Measurements from ENCODE around the gene GAST. TPM values are rescaled to one million over a fixed set of nuclear protein-coding genes. Genes with fewer than 3 reads are reported as not detected.

The GAST gene
- total and polyA plus RNA-seq, 8 donors = not detected

- ATAC-seq (no peak), DNase-seq (no peak)
- Histone ChIP-seq H3K27me3 (peaks cover 0 to 4% of the 10 kb centered on the region in 2 donors), H3K27ac (no peak overlapping the region), H3K9me3 (no peaks in the 10 kb centered on the region), H3K36me3 (no peaks in the 10 kb centered on the region), H3K4me3 (no peak overlapping the region), H3K4me1 (no peaks in the 10 kb centered on the region)
- no peak for TF ChIP-seq CTCF (IDR thresholded peaks at IDR 0.05)
- intact Hi-C loops (cut with DNase I) = no loop called here
Measured at GRCh38 chr17:41705271-41705991, 6.7 kb upstream of the GAST start.

- no peak for DNase-seq
- no peak overlapping the region for H3K4me3 ChIP-seq
- no peaks in the 10 kb centered on the region for H3K9me3 ChIP-seq
- no peaks in the 10 kb centered on the region for H3K4me1 ChIP-seq
- H3K27ac ChIP-seq = no peak overlapping the region
- no peaks in the 10 kb centered on the region for H3K36me3 ChIP-seq
- peaks cover 0 to 18% of the 10 kb centered on the region in 2 donors for H3K27me3 ChIP-seq
- intact Hi-C loops (cut with DNase I) = no loop called here
- no peak for ATAC-seq
- TF ChIP-seq CTCF (IDR thresholded peaks at IDR 0.05) = no peak
Measured at GRCh38 chr17:41707803-41708669, 4.1 kb upstream of the GAST start.

GRCh38 chr17:41710472-41711090 lies 1.6 kb upstream of the GAST start:
- Histone ChIP-seq H3K9me3 (no peaks in the 10 kb centered on the region), H3K4me3 (no peak overlapping the region), H3K36me3 (no peaks in the 10 kb centered on the region), H3K27me3 (peaks cover 0 to 18% of the 10 kb centered on the region in 2 donors), H3K4me1 (no peaks in the 10 kb centered on the region), H3K27ac (no peak overlapping the region)
- ATAC-seq (no peak), DNase-seq (no peak)
- intact Hi-C loops (cut with DNase I) = no loop called here
- no peak for TF ChIP-seq CTCF (IDR thresholded peaks at IDR 0.05)

GRCh38 chr17:41717408-41718286 lies 5.5 kb downstream of the GAST start:
- no peak for TF ChIP-seq CTCF (IDR thresholded peaks at IDR 0.05)
- Histone ChIP-seq H3K27ac (no peak overlapping the region), H3K4me1 (no peaks in the 10 kb centered on the region), H3K4me3 (no peak overlapping the region), H3K27me3 (no peaks in the 10 kb centered on the region), H3K9me3 (no peaks in the 10 kb centered on the region), H3K36me3 (no peaks in the 10 kb centered on the region)
- intact Hi-C loops (cut with DNase I) = no loop called here
- ATAC-seq (no peak), DNase-seq (no peak)

All from left lung (tissue), 10 donors.